NCI-H2227 (cell line): ENCODE data around the gene DDX5.
A peak's percentile ranks its signal among the peaks of the same experiment; 100 is the strongest.

ENCODE experiments used
- DNase-seq: peaks from one replicate; lab custom pipeline; 2025; ENCODE audit not compliant: unreplicated experiment; lab: John Stamatoyannopoulos, UW

Gene DDX5

DNA sequence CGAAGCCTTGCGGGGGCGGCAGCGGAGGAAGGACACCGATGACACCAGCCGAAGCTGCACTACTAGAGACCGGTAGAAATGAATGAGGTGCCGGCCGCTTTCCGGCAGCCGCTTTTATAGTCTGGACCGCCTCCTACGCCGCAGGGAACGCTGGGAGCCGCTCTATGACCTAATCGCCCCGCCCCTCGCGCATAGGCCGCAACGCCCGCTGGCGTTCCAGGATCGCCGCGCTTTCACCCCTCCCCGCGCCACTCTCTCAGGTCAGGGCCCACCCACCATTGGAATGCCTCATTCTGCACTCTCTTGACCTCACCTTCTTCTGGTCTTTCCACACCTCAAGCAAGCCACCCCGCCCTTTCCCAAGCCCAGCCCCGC lies at the start of gene DDX5:
Gene DDX5 (minus strand): TSS at position 89 of the 375 bp plus-strand sequence. CDS start 170 bp downstream, outside the sequence.
- DNase-seq: peak; percentile 97

DNA sequence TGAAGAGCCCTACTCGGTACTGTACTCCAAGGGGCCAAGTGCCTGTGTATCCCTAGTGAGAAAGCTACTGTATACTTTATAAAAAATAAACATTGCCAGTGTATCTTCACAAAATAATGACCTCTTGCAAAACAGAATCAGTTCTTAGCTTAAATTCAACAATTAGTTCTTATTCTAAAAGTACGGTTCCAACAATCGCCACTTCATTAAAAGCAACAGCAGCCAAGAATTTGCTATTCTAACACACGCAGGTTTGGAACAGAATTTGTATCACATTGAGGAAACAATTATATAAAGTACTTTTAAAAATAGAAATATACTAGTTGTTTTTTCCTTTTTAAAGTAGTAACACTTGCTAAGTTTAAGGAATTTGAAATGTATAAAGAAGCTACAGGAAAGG lies 49.2 kb upstream of the DDX5 start:
- DNase-seq: no peak

DNA sequence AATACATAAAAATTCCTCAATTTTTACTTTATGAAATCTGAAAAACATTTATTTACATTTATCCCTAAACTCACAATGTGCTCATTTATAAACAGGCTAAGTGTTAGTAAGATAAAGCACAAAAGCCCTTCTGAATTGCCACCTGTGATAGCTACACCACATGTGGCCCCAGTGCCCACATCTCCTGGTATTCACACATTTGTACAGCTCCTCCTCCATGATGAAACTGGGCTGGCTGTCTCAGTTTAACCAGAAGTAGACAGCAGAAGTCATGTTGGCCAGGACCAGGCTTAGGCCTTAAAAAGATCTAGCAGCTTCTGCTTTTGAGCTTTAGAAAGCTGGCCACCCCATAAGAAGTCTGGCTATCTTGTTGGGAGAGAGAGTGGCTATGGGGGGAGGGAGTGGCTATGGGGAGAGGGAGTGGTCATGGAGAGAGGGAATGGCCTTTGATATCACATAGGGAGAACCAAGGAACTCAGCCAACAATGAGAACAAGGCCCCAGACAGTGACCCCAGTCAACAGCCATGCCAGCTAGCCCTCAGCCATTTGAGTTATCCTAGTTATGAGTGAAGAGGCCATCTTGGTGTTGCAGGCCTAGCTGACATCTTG lies 48.0 kb upstream of the DDX5 start:
- DNase-seq: no peak

DNA sequence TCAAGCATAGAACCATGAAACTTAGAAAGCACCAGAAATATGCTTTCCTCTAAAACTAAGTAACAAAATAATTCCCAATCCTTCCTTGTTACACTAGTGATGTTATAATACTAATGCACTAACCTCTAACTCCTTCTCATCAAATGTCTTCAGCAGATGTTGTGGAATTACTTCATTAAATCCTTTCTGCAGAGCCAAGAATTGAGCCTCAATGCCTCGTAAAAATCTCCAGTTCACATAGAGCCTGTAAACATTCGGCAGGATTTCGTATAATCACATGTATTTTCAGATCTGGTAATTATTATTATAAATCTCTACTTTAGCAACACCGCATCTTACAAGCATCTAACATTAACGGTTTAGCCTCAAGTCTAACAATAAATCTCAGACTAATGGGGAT lies 45.4 kb upstream of the DDX5 start:
- no peak for DNase-seq

DNA sequence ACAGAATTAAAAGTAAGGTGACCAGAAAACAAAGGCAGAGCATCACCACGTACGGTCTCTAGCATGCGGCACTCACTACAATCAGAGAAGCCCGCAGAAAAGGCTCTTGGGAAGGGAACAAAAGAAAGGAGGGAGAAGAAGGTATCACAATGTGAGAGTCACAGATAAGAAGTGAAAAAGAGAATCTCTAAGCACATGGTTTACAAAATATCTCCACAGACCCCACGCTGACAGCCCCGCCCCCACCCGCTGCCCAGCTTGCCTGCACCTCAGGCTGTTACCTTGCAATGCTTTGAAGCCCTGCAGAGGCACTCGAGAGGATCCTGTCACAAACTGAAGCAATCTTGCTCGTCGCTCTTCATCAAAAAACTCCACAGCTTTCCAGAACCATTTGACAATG lies 41.2 kb upstream of the DDX5 start:
- DNase-seq: no peak

DNA sequence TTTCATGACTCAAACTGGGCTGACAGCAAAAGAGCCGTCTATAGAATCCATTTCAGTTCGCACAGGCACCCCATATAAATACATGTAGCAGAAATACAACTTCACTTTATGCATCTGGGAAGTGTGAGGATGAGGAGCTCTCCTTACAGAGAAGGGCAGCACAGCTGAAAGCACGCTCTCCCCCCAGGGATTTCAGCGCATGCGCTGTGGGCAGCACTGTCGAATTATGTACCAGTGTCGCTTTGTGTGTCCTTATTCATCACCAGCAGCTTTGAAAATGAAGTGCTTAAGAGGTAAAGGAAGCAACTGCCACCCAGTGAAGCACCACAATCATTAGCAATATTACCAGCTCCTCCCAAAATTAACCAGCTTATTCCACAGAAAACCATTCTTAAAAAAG lies 40.6 kb upstream of the DDX5 start:
- DNase-seq: no peak

DNA sequence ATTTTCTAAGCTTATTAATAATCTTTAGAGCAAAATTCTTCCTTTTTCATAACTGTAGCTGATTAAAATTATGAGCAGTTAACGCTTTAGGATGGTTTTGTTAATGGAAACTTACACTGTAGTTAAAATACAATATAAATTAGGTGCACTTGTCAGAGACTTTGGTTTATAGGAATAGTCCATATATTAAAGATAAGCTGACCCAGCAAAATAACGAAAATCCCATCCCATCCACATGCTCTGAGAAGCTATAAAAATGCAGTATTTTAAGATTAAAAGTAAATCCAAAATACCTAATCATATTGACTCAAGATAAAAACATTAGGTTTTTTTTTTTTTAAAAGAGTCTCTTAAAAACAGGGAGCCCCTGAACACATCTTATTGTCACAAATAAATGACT lies 38.7 kb upstream of the DDX5 start:
- DNase-seq: no peak

DNA sequence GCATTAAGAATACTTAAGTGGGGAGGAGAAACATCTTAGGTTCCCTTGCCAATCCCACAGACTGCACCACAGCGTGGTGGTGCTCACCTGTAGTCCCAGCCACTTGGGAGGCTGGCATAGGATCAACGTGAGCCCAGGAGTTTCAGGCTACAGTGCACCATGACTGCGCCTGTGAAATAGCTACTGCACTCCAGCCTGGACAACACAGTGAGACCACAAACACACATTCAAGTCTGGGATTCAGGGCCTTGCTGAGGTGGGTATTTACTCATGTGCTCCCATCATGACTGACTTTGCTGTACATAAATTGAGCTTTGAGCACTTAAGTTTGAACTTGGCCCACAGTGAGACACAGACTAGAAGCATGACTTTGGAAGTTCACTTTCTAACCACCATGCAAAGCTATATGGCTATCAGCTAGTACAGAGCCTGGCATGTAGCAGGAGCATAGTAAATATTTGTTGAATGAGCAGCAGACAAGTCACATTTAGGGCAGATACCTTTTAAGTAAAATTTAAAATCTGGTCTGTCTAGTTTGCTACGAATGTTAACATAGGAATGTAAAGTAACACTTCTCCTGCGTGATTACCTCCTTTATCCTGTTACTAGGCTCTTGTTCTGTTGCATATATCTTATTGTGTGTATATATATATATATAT lies 34.2 kb upstream of the DDX5 start:
- no peak for DNase-seq

DNA sequence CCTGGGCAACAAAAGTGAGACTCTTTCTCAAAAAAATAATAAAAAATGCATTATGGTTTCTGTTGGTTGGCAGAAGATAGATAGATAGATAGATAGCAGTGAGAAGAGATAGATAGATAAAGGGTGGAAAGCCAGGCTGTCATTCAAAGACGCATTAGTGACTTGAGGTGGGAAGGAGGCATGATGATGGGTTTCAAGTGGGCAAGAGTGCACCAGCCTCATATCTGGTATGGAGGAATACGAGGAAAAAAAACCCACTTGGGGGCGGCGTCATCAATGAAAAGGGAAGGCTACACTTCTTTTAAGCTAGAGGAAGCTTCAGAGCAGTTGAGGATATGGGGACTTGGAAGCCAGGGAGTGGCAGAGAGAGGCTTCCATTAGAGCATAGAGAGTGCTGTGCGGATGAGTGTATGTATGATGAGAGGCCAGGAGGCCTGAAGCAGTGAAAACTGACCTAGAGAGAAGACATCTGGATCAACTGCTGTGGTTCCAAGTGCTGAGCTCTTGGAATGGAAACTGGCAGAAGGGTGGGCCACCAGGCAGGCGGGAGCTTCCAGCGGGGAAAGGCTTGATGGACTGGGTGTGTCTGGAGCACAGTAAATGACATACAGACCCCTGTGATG lies 32.5 kb upstream of the DDX5 start:
- no peak for DNase-seq

DNA sequence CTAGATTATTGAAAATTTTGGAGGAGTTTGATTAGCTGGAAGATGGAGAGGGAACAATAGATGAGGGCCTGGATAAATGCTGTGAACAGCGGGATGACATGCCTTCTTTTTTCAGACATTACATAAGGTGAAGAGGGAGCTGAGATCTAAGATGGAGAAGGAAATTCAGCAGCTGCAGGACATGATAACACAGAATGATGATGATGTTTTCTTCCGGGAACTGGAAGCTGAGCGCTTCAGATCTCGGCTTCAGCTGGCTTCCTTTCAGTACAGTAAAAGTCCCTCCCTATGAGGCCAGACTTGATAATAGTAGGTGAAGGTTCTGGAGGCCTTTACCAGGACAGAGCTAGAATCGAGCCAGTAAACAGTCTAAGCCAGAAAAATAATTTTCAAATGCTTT lies 31.4 kb upstream of the DDX5 start:
- DNase-seq: no peak

DNA sequence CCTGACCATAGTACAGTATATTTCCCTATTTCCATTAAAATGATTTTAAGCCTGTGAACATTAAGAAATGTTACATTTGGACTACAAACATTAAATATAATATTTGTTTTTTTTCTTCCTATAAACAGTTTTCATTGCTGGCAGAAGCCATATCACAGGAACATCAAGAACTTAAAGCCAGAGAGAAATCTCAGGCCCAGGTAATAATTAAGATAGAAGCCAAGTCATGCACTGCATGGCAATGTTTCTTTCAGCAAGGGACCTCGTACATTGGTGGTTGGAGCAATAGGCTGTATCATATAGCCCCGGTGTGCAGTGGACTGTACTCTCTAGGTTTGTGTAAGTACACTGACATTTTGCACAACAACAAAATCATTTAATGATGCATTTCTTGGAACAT lies 30.8 kb upstream of the DDX5 start:
- DNase-seq: no peak

DNA sequence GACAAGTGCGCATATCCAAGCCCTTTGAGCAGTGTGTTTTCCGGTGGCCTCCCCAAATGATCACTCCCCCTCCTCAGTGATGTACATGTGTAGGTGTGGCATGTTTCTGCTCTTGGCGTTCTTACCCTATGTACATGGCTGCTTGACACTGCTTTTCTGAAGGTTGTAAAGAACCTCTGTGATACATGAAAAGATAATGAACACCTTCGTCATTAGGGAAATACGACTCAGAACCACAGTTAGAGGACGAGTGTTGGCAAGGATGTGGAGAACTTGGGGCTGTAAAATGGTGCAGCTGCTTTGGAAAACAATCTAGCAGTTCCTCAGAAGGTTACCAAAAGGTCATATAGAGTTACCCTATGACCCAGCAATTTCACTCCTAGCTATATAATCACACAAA lies 29.3 kb upstream of the DDX5 start:
- DNase-seq: no peak

DNA sequence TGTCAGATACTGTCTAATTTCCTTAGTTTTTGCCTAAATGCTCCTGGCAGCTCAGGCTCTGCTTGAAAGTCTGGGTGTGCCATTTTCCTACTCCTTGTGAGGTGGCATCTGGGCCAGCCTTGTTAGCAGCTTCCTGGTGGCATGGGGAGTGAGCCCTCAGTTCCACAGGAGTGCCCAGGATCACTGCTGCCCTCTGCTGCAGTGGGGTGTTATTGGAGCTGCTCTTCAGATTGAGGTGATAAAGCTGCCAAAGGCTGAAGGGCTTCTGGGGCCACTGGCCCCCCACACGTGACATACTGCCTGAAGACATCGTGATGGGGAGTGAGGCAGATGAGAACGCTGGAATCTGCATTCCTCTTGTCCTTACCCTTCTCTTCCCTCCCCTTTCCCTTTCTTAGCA lies 28.1 kb upstream of the DDX5 start:
- no peak for DNase-seq

DNA sequence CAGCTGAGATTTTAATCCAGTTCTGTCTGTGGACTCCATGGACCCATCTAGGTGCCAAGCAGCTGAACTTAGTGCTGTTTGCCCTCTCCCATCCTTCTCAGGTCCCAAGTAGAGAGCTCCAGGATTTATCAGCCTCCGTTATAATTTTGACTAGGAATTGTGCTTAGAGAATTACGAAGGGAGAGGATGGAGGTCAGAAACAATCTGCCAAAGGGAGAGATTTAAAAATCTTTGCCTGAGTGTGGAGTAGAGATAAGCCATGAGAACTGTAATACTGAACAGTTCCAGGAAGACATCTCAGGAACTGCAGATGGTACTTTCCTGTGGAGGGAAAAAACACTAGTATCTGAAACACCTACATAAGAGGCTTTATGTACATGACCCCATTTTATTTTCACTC lies 27.7 kb upstream of the DDX5 start:
- DNase-seq: no peak

DNA sequence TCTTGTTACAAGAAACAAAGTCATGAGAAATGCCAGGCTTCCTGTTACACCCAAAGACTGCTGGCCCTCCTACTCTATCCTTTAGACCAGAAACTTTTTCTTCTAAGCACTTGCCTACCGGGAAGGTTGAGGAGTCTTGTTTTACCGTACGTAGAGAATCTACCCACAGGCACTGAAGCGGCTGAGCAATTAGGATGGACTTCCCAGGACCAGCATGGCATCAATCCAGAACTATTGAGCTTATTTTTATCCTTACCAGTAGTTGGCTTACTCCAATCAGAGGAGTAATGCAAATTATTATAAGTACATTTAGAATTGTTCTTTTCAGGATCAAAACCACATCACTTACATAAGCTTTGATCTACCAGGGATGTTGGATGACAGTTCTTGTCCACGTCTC lies 26.3 kb upstream of the DDX5 start:
- DNase-seq: no peak

DNA sequence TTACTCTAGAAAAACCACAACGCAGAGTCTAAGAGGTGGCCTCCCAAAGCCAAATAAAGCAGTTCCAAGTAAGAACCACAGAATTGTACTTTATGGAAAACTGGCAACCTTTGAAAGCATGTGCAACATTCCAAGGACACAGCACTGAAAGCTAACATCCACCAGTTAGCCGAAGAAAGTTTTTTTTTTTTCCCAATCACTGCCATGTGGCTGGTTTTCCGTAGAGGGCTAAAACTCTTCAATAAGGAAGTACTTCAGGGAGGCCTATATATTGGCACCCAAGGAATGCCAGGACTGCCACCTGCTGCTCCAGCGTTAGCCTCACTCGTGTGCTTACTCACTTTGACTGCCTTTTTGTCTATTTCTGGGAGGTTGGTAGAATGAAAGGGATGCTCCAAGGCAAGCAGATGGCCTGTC lies 25.9 kb upstream of the DDX5 start:
- no peak for DNase-seq

DNA sequence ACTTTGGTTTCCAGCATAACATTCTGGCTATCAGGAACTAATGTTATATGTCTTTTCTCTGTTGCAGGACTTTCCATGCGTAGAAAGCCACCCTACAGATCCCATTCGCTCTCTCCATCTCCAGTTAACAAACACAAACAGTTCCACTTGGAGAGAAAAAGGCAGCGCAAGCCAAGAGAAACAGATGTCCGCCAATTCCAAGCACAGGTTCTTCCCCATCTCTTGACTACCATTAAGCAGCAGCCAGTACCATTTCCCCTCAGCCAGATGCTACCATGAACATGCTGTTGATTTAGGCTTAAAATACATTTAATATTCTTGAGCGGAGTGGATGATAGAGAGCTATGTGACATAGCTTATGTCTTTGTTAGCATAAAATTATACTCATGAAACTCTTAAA lies 23.1 kb upstream of the DDX5 start:
- no peak for DNase-seq

DNA sequence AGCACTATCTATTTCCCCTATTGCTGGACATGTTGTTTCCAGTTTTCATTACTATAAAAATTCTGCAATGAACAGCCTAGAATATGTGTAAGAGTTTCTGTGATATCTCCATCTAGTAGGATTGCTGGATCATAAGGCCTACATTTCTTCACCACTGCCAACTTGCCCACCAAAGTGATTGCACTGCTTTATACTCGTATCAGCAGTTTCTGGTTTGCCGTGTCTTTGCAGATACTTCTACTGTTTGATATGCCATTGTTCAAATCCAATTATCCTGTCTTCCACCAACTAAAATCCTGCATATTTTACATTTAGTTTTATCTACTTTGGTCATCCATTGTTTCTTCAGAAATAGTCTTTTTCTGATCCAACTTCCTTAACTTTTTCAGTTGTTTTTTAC lies 21.8 kb upstream of the DDX5 start:
- DNase-seq: no peak

DNA sequence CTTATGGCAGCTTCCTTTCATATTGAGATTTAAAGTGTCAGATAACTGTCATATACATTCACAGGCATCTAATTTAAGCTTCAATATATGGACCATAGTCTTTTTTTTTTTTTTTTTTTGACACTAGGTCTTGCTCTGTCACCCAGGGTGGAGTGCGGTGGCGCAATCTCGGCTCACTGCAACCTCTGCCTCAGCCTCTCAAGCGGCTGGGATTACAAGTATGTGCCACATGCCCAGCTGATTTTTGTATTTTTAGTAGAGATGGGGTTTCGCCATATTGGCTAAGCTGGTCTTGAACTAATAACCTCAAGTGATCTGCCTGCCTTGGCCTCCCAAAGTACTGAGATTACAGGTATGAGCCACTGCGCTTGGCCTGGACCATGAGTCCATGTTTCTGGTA lies 14.3 kb upstream of the DDX5 start:
- DNase-seq: no peak

DNA sequence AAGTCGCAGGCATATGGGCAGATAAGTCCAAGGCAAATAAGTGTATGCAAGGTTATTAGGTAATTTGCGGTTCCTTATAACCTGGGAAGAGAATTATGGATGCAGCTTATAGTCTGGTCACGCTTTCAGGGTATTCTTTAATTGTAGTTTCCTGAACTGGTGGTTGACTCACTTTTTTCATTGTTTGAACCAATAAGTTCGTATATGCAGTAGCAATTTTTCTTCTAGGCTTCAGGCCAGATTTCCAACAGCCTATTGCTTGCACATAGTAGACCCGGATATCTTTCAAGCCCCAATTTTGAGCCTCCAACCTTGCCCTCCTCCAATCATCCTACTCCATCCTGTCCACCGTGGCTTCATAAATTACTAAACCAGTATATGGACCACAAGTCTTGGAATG lies 13.5 kb upstream of the DDX5 start:
- DNase-seq: no peak

DNA sequence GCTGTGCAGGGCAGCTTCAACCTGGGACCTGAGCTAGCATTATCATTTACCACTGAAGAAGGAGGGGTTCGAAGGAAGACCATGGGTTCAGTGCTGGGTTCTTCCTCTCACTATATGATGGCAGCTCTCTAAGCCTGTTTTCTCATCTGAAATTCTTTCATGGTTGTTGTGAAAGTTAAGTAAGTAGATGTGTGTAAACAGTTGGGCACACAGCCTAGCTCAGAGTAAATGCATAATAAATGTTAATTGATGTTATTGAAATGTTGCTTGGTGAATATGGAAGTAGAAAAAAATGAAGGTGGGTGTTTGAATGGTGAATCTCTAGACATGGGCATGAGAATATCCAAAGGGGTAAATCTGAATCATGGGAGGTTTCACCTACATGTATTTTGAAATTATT lies 9.7 kb upstream of the DDX5 start:
- DNase-seq: no peak

DNA sequence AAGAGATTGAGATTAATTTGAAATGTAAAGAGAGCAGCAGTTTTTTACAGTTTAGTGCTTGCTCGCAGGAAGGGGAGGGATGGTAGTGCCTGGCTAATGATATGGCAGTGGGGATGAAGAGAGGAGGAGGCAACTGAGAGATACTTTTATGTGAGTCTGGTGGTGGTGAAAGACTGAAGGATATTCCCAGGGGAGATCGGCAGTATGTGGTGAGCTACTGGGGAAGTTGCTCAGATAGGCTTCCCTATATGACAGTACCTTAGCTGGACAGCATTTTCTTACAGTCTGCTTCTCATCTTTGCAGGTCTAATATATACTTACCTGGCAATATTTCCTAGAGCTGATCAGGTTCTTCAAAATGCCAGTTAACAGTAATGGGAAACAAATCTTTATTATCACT lies 9.3 kb upstream of the DDX5 start:
- DNase-seq: no peak

DNA sequence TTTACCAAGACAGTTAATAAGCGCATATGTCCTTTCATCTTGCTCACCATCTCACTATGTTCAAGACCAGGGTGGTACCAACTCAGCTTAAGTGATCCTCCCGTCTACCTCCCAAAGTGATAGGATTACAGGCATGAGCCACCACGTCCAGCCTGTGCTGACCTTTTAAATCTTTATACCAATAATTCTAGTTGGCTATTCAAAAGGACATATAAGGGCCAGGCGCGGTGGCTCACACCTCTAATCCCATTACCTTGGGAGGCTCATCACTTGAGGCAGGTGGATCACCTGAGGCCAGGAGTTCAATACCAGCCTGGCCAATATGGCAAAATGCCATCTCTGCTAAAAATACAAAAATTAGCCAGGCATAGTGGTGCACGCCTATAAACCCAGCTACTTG lies 3.1 kb upstream of the DDX5 start:
- no peak for DNase-seq
